Measurements from ENCODE around the gene CD58.

Gene CD58

GRCh38 chr1:116544588-116545358 lies 26.1 kb downstream of the CD58 start:
- no peak for DNase-seq (ENCODE audit: low read depth)
- no peak overlapping the region for H3K4me3 ChIP-seq (replicated peaks; ENCODE audit: low read depth, low read length)
- no peak for TF ChIP-seq CTCF (IDR thresholded peaks at IDR 0.05; ENCODE audit: low read length, missing control alignments)

GRCh38 chr1:116540088-116540487 lies 30.7 kb downstream of the CD58 start:
- no peak for DNase-seq (ENCODE audit: low read depth)
- no peak for TF ChIP-seq CTCF (IDR thresholded peaks at IDR 0.05; ENCODE audit: low read length, missing control alignments)

DNA sequence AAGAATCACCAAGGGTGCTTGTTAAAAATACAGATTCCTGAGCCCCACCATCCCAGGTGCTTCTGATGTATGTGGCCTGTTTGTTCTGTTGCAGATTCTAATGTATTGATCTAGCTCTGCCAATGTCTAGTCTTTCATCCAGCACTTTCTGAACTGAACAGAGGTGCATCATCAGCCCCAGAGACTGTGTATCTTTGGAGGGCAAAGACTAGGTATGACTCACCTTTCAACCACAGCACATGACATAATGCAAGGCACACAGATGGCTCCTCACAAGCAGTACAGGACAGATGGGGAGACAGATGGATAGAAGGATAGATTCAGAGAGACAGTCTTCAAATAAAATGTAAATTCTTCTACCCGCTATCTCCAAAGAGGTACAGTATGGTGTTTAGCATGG lies 32.3 kb downstream of the CD58 start:
- no peak for TF ChIP-seq CTCF (IDR thresholded peaks at IDR 0.05; ENCODE audit: low read length, missing control alignments)
- no peak for DNase-seq (ENCODE audit: low read depth)
- no peak overlapping the region for H3K4me3 ChIP-seq (replicated peaks; ENCODE audit: low read depth, low read length)

More at GRCh38 chr1:116540088-116540487, 30.7 kb downstream of the CD58 start:
- no peak overlapping the region for H3K4me3 ChIP-seq (replicated peaks; ENCODE audit: low read depth, low read length)

- H3K4me3 ChIP-seq (replicated peaks; ENCODE audit: low read depth, low read length): no peak overlapping the region
- no peak for TF ChIP-seq CTCF (IDR thresholded peaks at IDR 0.05; ENCODE audit: low read length, missing control alignments)
- DNase-seq (ENCODE audit: low read depth): no peak
Measured at GRCh38 chr1:116537898-116538297, 32.9 kb downstream of the CD58 start.

- DNase-seq (ENCODE audit: low read depth): no peak
- no peak for TF ChIP-seq CTCF (IDR thresholded peaks at IDR 0.05; ENCODE audit: low read length, missing control alignments)
- no peak overlapping the region for H3K4me3 ChIP-seq (replicated peaks; ENCODE audit: low read depth, low read length)
Measured at GRCh38 chr1:116537040-116537831, 33.6 kb downstream of the CD58 start.

GRCh38 chr1:116534014-116534739 lies 36.6 kb downstream of the CD58 start:
- TF ChIP-seq CTCF (IDR thresholded peaks at IDR 0.05; ENCODE audit: low read length, missing control alignments): no peak
- no peak overlapping the region for H3K4me3 ChIP-seq (replicated peaks; ENCODE audit: low read depth, low read length)
- no peak for DNase-seq (ENCODE audit: low read depth)

Measured in fibroblast of pulmonary artery (primary cell).